Gastrocnemius medialis (tissue), 4 donors: ENCODE results near the gene SAMD9L. TPM values are rescaled to one million over a fixed set of nuclear protein-coding genes. Genes with fewer than 3 reads are reported as not detected.

ENCODE experiments used
- ATAC-seq, 2 donors: fragments of 150-250 bp; one replicate each; pipeline ENCODE4 v1.9.1; 2016
- DNase-seq, 2 donors: peaks; one replicate each; pipeline ENCODE4 v3.0.0-alpha.2; 2019
- H3K27ac ChIP-seq, 4 donors: fragments of 200-600 bp; sonication (generic); 1 replicate in 1 of 4; 2 replicates in 3 of 4; pipeline ENCODE4 v1.5.1; 2016 to 2018; ENCODE audit warnings: mild to moderate bottlenecking in 2 of 4, moderate library complexity in 1 of 4
- H3K27me3 ChIP-seq, 3 donors: fragments of 200-600 bp; sonication (generic) in 2 of 3; 1 replicate in 1 of 3; 2 replicates in 2 of 3; pipeline versions ENCODE4 v1.5.1 to v1.6.0; 2016 to 2019; ENCODE audit warnings: mild to moderate bottlenecking in 1 of 3, moderate library complexity in 1 of 3
- H3K36me3 ChIP-seq, 2 donors: fragments of 200-600 bp; sonication (generic) in 1 of 2; one replicate each; pipeline ENCODE4 v1.5.1; 2017 to 2018
- H3K4me1 ChIP-seq, 2 donors: fragments of 200-600 bp; sonication (generic) in 1 of 2; one replicate each; pipeline ENCODE4 v1.5.1; 2016 to 2017; ENCODE audit warnings: mild to moderate bottlenecking in 2 of 2
- H3K4me3 ChIP-seq, 4 donors: fragments of 200-600 bp; sonication (generic) in 3 of 4; 1 replicate in 1 of 4; 2 replicates in 3 of 4; pipeline ENCODE4 v1.5.1; 2016 to 2019; ENCODE audit warnings: mild to moderate bottlenecking in 2 of 4
- H3K9me3 ChIP-seq, 3 donors: fragments of 200-600 bp; sonication (generic) in 2 of 3; 1 replicate in 1 of 3; 2 replicates in 2 of 3; pipeline ENCODE4 v1.5.1; 2016 to 2019
- CTCF ChIP-seq, 5 experiments: fragments of 450-650 bp in 3 of 5; fragments of 200-600 bp in 2 of 5; sonication (generic) in 2 of 5; IDR thresholded peaks in 4 of 5; conservative IDR thresholded peaks in 1 of 5; 1 replicate in 4 of 5; 2 replicates in 1 of 5; pipeline ENCODE4 v1.5.1; 2016 to 2019; ENCODE audit warnings: antibody characterized with exemption in 5 of 5, mild to moderate bottlenecking in 3 of 5, moderate library complexity in 3 of 5
- POLR2A ChIP-seq, 2 donors: fragments of 450-650 bp; IDR thresholded peaks; one replicate each; pipeline ENCODE4 v1.6.1; 2017; ENCODE audit warnings: antibody characterized with exemption in 2 of 2, mild to moderate bottlenecking in 2 of 2, moderate library complexity in 2 of 2
- in situ Hi-C, 4 donors: fragments of 200-750 bp; cut with MboI; loops; one replicate each; pipeline versions ENCODE4 v1.15.0 to v1.8.0; 2017; ENCODE audit warnings: low sequenced_read_pairs in 4 of 4
- intact Hi-C: fragments of 100-400 bp; cut with DNase I; formaldehyde crosslinking; loops from one replicate; pipeline ENCODE4 v1.15.1; 2023; ENCODE audit warnings: low total_unique reads
- total RNA-seq, 4 donors: library from RNA; depleted of rRNA; stranded (reverse); fragments of >200 nt; gene quantifications; one replicate each; pipeline versions ENCODE4 v1.1.0 to v1.2.3, GENCODE V29; 2016

Gene SAMD9L
- total RNA-seq, 4 donors from 2014 or later = 1.2 to 7.6 (median 2.1) TPM

GRCh38 chr7:93185303-93186027, 37.3 kb upstream of the SAMD9L start:
- Histone ChIP-seq H3K36me3 (no peaks in the 10 kb centered on the region), H3K27ac (no peak overlapping the region), H3K4me3 (no peak overlapping the region), H3K9me3 (no peaks in the 10 kb centered on the region), H3K4me1 (no peaks in the 10 kb centered on the region), H3K27me3 (no peaks in the 10 kb centered on the region)
- in situ Hi-C loops = no loop called here
- no peak for ATAC-seq
- DNase-seq = no peak
- no peak for TF ChIP-seq CTCF (IDR thresholded peaks at IDR 0.05 in 4 of 5, conservative IDR thresholded peaks at IDR 0.05 in 1 of 5)
- TF ChIP-seq POLR2A (IDR thresholded peaks at IDR 0.05) = no peak
- intact Hi-C loops = no loop called here

GRCh38 chr7:93179173-93179572, 31.0 kb upstream of the SAMD9L start:
- in situ Hi-C loops = no loop called here
- no peak for ATAC-seq
- no peaks in the 10 kb centered on the region for H3K36me3 ChIP-seq

GRCh38 chr7:93178213-93178612, 30.0 kb upstream of the SAMD9L start:
- H3K4me3 ChIP-seq = no peak overlapping the region
- DNase-seq (no peak), ATAC-seq (no peak)
- no peak for TF ChIP-seq CTCF (IDR thresholded peaks at IDR 0.05 in 4 of 5, conservative IDR thresholded peaks at IDR 0.05 in 1 of 5)
- TF ChIP-seq POLR2A (IDR thresholded peaks at IDR 0.05) = no peak
- H3K9me3 ChIP-seq = no peaks in the 10 kb centered on the region
- intact Hi-C loops = no loop called here
- no peak overlapping the region for H3K27ac ChIP-seq
- no peaks in the 10 kb centered on the region for H3K27me3 ChIP-seq
- in situ Hi-C loops = no loop called here
- H3K36me3 ChIP-seq = no peaks in the 10 kb centered on the region
- H3K4me1 ChIP-seq = no peaks in the 10 kb centered on the region

More at GRCh38 chr7:93179173-93179572, 31.0 kb upstream of the SAMD9L start:
- H3K4me3 ChIP-seq = no peak overlapping the region
- no peaks in the 10 kb centered on the region for H3K4me1 ChIP-seq
- TF ChIP-seq POLR2A (IDR thresholded peaks at IDR 0.05) (no peak), CTCF (IDR thresholded peaks at IDR 0.05 in 4 of 5, conservative IDR thresholded peaks at IDR 0.05 in 1 of 5) (no peak)
- no peak for DNase-seq
- intact Hi-C loops = no loop called here
- H3K27ac ChIP-seq = no peak overlapping the region
- no peaks in the 10 kb centered on the region for H3K27me3 ChIP-seq
- H3K9me3 ChIP-seq = no peaks in the 10 kb centered on the region

- Histone ChIP-seq H3K4me1 (no peaks in the 10 kb centered on the region), H3K9me3 (no peaks in the 10 kb centered on the region), H3K36me3 (no peaks in the 10 kb centered on the region), H3K27ac (no peak overlapping the region), H3K27me3 (no peaks in the 10 kb centered on the region), H3K4me3 (no peak overlapping the region)
- no peak for TF ChIP-seq CTCF (IDR thresholded peaks at IDR 0.05 in 4 of 5, conservative IDR thresholded peaks at IDR 0.05 in 1 of 5)
- TF ChIP-seq POLR2A (IDR thresholded peaks at IDR 0.05) = no peak
- intact Hi-C loops (no loop called here), in situ Hi-C loops (no loop called here)
- ATAC-seq (no peak), DNase-seq (no peak)
Measured at GRCh38 chr7:93176992-93177580, 28.9 kb upstream of the SAMD9L start.
